ENCODE measurements around the gene ZCCHC13. TPM values are rescaled to one million over a fixed set of nuclear protein-coding genes. Genes with fewer than 3 reads are reported as not detected.
"Not testable (repeated sequence)": the region's sequence is repeated elsewhere in the genome, so short reads cannot be mapped to it uniquely, and the experiment has no call there.

The ZCCHC13 gene
- total RNA-seq (not detected), polyA plus RNA-seq (not detected)

DNA sequence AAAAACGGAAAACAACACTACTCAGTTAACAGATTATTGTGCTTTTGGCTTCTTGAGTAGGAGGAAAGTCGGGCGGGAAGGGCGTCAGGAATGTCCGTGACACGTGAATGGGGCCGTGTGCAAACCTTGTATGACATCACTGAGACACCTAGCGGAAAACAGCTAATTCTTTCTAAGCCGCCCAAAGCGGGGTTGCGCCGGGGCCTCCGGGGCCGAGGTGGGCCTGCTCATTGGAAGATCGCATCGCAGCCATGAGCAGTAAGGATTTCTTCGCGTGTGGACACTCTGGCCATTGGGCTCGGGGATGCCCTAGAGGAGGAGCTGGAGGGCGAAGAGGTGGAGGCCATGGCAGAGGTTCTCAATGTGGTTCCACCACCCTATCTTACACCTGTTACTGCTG lies at the start of gene ZCCHC13:
TSS of gene ZCCHC13 (plus strand) at position 165 of the 400 bp plus-strand sequence. CDS start at position 252, 87 bp downstream.
- H3K4me3 Mint-ChIP-seq = no peak within 1 kb of the TSS
- no peaks in the 10 kb centered on the region for H3K4me1 Mint-ChIP-seq
- H3K27ac Mint-ChIP-seq = no peak within 1 kb of the TSS
- CTCF ChIA-PET = no interaction called here
- H3K9me3 Mint-ChIP-seq = no peaks in the 10 kb centered on the region
- H3K36me3 ChIP-seq (ENCODE audit: insufficient read depth, low read length) = no peaks in the 10 kb centered on the region
- no peak for DNase-seq
- H3K27me3 ChIP-seq (ENCODE audit: insufficient read depth, low read length, poor library complexity, severe bottlenecking) = no peaks in the 10 kb centered on the region
- no peak within 1 kb of the TSS for H3K4me3 ChIP-seq (ENCODE audit: low read length)
- peaks cover 4% of the 10 kb centered on the region in 2 donors for H3K27me3 Mint-ChIP-seq
- no peaks in the 10 kb centered on the region for H3K4me1 ChIP-seq (ENCODE audit: insufficient read depth, low read length)
- POLR2A ChIA-PET = no interaction called here
- peaks cover 0 to 3% (median 0%) of the 10 kb centered on the region in 3 donors for H3K36me3 Mint-ChIP-seq
- no peak within 1 kb of the TSS for H3K27ac ChIP-seq (ENCODE audit: low read depth, low read length)
- no peaks in the 10 kb centered on the region for H3K9me3 ChIP-seq (ENCODE audit: low read length)

DNA sequence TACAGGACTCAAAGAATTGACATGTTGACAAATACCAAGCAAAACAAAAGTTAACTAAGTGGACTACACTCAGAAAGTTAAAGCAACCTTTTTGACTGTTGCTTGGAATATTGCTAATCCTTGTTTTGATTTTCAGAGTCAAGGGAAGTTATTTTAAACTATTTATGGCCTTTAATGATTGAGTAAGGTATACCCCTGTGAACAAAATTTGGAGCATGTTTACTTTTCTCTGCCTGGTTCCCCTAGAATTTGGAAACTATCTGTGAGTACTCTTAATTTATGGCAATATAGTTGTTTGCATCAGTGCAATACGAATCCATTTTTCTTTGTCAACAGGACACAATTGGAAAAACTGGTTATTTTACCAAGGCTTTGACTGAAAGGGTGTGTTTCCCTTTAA lies 45.9 kb upstream of the ZCCHC13 start:
- H3K27ac Mint-ChIP-seq; H3K9me3 Mint-ChIP-seq; H3K27ac ChIP-seq (ENCODE audit: low read depth, low read length); H3K36me3 ChIP-seq (ENCODE audit: insufficient read depth, low read length); H3K4me1 ChIP-seq (ENCODE audit: insufficient read depth, low read length); H3K4me3 ChIP-seq (ENCODE audit: low read length); CTCF ChIA-PET; H3K27me3 ChIP-seq (ENCODE audit: insufficient read depth, low read length, poor library complexity, severe bottlenecking); POLR2A ChIA-PET; H3K9me3 ChIP-seq (ENCODE audit: low read length); H3K4me1 Mint-ChIP-seq; H3K4me3 Mint-ChIP-seq; H3K27me3 Mint-ChIP-seq; DNase-seq: not testable (repeated sequence)
- H3K36me3 Mint-ChIP-seq = peaks cover 6 to 76% (median 17%) of the 10 kb centered on the region in 3 donors

DNA sequence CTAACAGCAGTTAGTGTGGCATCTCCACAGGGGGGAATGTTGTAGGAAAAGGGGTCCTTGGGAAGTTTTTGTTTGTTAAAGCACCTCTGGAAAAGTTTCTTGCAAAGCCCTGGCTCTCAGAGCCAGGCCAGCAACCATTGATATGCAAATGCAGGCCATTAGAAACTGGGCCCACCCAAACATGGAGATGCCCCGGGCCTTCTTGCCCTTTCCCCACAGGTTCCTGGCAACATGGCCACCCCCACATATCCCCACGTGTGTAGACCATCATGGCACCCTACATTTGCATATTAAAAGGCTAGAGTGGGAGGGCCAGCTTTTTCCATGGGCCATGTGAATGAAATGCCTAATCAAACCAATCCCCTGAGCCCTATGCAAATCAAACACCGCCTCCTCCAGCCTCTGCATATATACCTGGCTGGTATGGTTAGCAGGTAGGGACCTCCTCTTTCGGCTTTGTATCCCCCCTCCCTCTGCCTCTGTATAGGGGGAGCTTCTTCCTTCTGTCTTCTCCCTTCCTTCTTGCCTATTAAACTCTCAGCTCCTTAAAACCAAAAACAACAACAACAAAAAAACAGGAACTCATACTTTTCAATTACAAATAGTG lies 44.0 kb upstream of the ZCCHC13 start:
- Histone ChIP-seq H3K9me3 (ENCODE audit: low read length) (no peaks in the 10 kb centered on the region), H3K27ac (ENCODE audit: low read depth, low read length) (no peak overlapping the region), H3K4me1 (ENCODE audit: insufficient read depth, low read length) (no peaks in the 10 kb centered on the region), H3K36me3 (ENCODE audit: insufficient read depth, low read length) (peaks cover 5% of the 10 kb centered on the region), H3K27me3 (ENCODE audit: insufficient read depth, low read length, poor library complexity, severe bottlenecking) (no peaks in the 10 kb centered on the region), H3K4me3 (ENCODE audit: low read length) (no peak overlapping the region)
- Mint-ChIP-seq H3K4me3 (no peak overlapping the region), H3K27ac (peak overlapping the region in 1 of 8 donors; percentile 66), H3K9me3 (no peaks in the 10 kb centered on the region), H3K36me3 (peaks cover 4 to 66% (median 17%) of the 10 kb centered on the region in 3 donors), H3K27me3 (peaks cover 0 to 7% of the 10 kb centered on the region in 2 donors), H3K4me1 (peaks cover 0 to 1% (median 0%) of the 10 kb centered on the region in 3 donors)
- ChIA-PET POLR2A (no interaction called here), CTCF (no interaction called here)
- no peak for DNase-seq

DNA sequence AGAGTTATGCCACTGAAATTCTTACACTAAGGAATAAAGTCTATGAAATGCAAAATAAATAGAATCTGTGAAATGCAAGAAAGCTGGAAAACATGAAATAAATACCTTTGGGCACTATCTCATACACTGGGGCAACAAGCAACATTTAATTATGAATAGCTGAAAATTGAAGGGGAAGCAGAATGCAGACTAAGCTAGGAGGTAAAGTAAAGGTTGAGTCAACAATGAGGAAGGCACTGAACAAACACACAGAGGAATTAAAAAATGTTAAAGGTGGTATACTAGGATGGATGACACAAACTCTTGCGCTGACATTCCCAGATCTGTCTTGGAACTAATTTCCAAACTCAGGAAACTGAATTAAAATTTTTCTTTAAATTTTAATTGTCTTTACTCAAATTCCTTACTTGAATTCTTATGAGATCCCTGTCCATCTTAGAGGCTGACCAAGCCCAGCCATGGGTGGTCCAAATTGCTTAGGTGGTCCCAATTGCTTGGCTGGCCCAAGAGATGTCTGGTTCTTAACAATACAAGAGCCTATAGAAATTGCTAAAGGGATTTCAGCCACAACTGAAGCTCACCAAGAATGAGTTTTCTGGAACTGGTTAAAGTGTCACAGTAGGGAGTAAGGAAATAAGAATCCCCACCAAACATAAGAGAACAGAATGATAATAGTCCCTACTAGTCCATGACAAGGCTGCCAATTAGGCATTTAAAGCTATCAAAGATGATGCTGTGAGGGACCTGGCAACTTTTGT lies 41.3 kb upstream of the ZCCHC13 start:
- POLR2A ChIA-PET = no interaction called here
- DNase-seq = no peak
- no peaks in the 10 kb centered on the region for H3K27me3 ChIP-seq (ENCODE audit: insufficient read depth, low read length, poor library complexity, severe bottlenecking)

DNA sequence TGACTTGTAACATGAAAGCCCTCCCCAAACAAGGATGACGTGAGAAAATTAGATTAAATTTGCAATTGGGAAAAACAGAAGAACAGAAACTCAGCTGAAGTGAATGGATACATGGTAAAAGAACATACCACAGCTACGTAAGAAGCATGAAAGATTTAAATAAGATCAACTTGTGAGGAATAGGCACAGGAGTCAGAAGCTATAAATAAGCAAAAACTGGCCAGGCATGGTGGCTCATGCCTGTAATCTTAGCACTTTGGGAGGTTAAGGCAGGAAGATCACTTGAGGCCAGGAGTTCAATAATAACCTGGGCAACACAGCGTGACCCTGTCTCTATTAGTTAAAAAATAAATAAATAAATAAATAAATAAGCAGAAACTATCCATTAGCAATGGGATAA lies 33.6 kb upstream of the ZCCHC13 start:
- H3K27ac ChIP-seq (ENCODE audit: low read depth, low read length) = no peak overlapping the region
- H3K27me3 ChIP-seq (ENCODE audit: insufficient read depth, low read length, poor library complexity, severe bottlenecking) = no peaks in the 10 kb centered on the region
- Mint-ChIP-seq H3K27ac (peak overlapping the region in 1 of 8 donors; percentile 63), H3K4me1 (peaks cover 2 to 26% (median 17%) of the 10 kb centered on the region in 3 donors), H3K27me3 (no peaks in the 10 kb centered on the region), H3K36me3 (peaks cover 0 to 60% (median 3%) of the 10 kb centered on the region in 3 donors), H3K4me3 (no peak overlapping the region), H3K9me3 (no peaks in the 10 kb centered on the region)
- no peak for DNase-seq
- peaks cover 5% of the 10 kb centered on the region for H3K36me3 ChIP-seq (ENCODE audit: insufficient read depth, low read length)
- CTCF ChIA-PET = interaction anchor here (1.8 kb wide), 1 partner anchor 17 kb away, joined by 4 read pairs; no protein-coding TSS in a partner anchor
- H3K4me3 ChIP-seq (ENCODE audit: low read length) = no peak overlapping the region
- no peaks in the 10 kb centered on the region for H3K4me1 ChIP-seq (ENCODE audit: insufficient read depth, low read length)
- POLR2A ChIA-PET = no interaction called here
- no peaks in the 10 kb centered on the region for H3K9me3 ChIP-seq (ENCODE audit: low read length)

More for the DNA sequence above, 41.3 kb upstream of the ZCCHC13 start:
- Histone ChIP-seq H3K4me1 (ENCODE audit: insufficient read depth, low read length) (no peaks in the 10 kb centered on the region), H3K9me3 (ENCODE audit: low read length) (no peaks in the 10 kb centered on the region), H3K36me3 (ENCODE audit: insufficient read depth, low read length) (peaks cover 5% of the 10 kb centered on the region), H3K4me3 (ENCODE audit: low read length) (no peak overlapping the region), H3K27ac (ENCODE audit: low read depth, low read length) (no peak overlapping the region)
- Mint-ChIP-seq H3K36me3 (peaks cover 3 to 55% (median 17%) of the 10 kb centered on the region in 3 donors), H3K27ac (peak overlapping the region in 2 of 8 donors; percentile 22 to 47), H3K9me3 (no peaks in the 10 kb centered on the region), H3K4me3 (no peak overlapping the region), H3K27me3 (peaks cover 0 to 5% of the 10 kb centered on the region in 2 donors), H3K4me1 (peaks cover 0 to 7% (median 0%) of the 10 kb centered on the region in 3 donors)
- CTCF ChIA-PET = no interaction called here

DNA sequence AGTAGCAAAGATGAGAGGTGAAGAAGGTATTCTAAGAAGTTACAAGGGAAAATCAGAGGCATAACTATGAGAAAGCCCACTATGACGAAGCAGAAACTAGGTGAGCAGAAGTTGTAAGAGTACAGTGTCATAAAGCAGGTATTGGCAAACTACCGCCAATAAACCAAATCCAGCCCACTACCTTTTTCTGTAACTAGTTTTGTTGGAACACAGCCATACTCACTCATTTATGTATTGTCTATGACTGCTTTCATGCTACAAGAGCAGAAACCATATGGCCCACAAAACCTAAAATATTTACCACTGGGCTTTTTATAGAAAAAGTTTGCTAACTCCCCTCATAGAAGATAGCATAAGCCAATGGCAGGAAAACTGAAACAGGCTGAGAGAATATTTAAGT lies 31.8 kb upstream of the ZCCHC13 start:
- Histone ChIP-seq H3K27me3 (ENCODE audit: insufficient read depth, low read length, poor library complexity, severe bottlenecking) (no peaks in the 10 kb centered on the region), H3K27ac (ENCODE audit: low read depth, low read length) (no peak overlapping the region), H3K4me1 (ENCODE audit: insufficient read depth, low read length) (no peaks in the 10 kb centered on the region), H3K36me3 (ENCODE audit: insufficient read depth, low read length) (peaks cover 5% of the 10 kb centered on the region), H3K9me3 (ENCODE audit: low read length) (no peaks in the 10 kb centered on the region), H3K4me3 (ENCODE audit: low read length) (no peak overlapping the region)
- CTCF ChIA-PET = no interaction called here
- H3K27ac Mint-ChIP-seq = peak overlapping the region in 1 of 8 donors; percentile 37
- no peak for DNase-seq
- no peak overlapping the region for H3K4me3 Mint-ChIP-seq
- H3K36me3 Mint-ChIP-seq = peaks cover 0 to 65% (median 3%) of the 10 kb centered on the region in 3 donors
- H3K27me3 Mint-ChIP-seq = peaks cover 0 to 1% of the 10 kb centered on the region in 2 donors
- H3K9me3 Mint-ChIP-seq = no peaks in the 10 kb centered on the region
- peaks cover 2 to 26% (median 17%) of the 10 kb centered on the region in 3 donors for H3K4me1 Mint-ChIP-seq
- POLR2A ChIA-PET = no interaction called here

DNA sequence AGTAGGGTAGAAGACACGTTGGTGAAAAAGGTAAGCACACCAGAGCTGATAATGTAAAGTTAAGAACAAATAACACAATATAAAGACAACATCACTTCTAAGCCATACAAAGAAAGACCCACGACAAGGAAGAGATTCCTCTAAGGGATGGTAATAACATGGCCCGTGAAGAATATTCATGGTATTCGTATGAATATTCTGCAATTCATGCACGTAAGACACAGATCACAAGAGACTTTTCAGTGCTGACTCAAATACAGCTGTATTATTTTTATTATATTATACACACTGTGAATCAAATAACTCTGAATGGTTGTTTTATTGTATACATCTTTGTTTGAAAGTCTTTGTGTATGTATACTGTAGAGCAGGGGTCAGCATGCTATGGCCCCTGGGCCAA lies 29.5 kb upstream of the ZCCHC13 start:
- ChIA-PET CTCF (no interaction called here), POLR2A (no interaction called here)
- no peak overlapping the region for H3K4me3 Mint-ChIP-seq
- Histone ChIP-seq H3K27ac (ENCODE audit: low read depth, low read length) (no peak overlapping the region), H3K4me1 (ENCODE audit: insufficient read depth, low read length) (no peaks in the 10 kb centered on the region), H3K9me3 (ENCODE audit: low read length) (no peaks in the 10 kb centered on the region), H3K4me3 (ENCODE audit: low read length) (no peak overlapping the region), H3K27me3 (ENCODE audit: insufficient read depth, low read length, poor library complexity, severe bottlenecking) (no peaks in the 10 kb centered on the region), H3K36me3 (ENCODE audit: insufficient read depth, low read length) (peaks cover 5% of the 10 kb centered on the region)
- DNase-seq = no peak
- no peak overlapping the region for H3K27ac Mint-ChIP-seq
- H3K36me3 Mint-ChIP-seq = peaks cover 0 to 75% (median 0%) of the 10 kb centered on the region in 3 donors
- peaks cover 2 to 22% (median 11%) of the 10 kb centered on the region in 3 donors for H3K4me1 Mint-ChIP-seq
- peaks cover 0 to 1% of the 10 kb centered on the region in 2 donors for H3K27me3 Mint-ChIP-seq
- no peaks in the 10 kb centered on the region for H3K9me3 Mint-ChIP-seq

DNA sequence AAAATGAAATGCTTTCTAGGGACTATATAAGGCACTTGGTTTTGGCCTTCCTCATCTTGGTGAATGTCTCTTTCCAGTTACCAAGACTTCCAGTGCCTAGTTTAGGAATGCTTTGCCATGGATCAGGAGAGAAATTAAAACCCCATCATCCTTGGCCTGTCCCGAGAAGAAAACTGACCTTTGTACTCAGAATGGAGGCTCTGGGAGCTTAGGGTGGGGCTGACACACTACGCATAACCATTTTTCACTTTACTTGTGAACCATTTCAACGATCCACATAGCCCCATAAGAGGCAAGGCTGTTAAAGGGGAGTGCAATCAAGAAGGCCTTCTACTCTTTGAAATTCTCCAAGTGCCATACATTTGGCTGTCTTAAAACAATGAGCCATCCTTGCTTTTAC lies 26.7 kb upstream of the ZCCHC13 start:
- H3K9me3 ChIP-seq (ENCODE audit: low read length) = no peaks in the 10 kb centered on the region
- Mint-ChIP-seq H3K4me3 (no peak overlapping the region), H3K4me1 (peaks cover 0 to 12% (median 4%) of the 10 kb centered on the region in 3 donors), H3K27ac (no peak overlapping the region), H3K27me3 (peaks cover 0 to 5% of the 10 kb centered on the region in 2 donors), H3K36me3 (peaks cover 0 to 80% (median 4%) of the 10 kb centered on the region in 3 donors), H3K9me3 (no peaks in the 10 kb centered on the region)
- H3K27ac ChIP-seq (ENCODE audit: low read depth, low read length) = no peak overlapping the region
- no peaks in the 10 kb centered on the region for H3K4me1 ChIP-seq (ENCODE audit: insufficient read depth, low read length)
- CTCF ChIA-PET = no interaction called here
- H3K4me3 ChIP-seq (ENCODE audit: low read length) = no peak overlapping the region
- POLR2A ChIA-PET = no interaction called here
- DNase-seq = no peak
- no peaks in the 10 kb centered on the region for H3K27me3 ChIP-seq (ENCODE audit: insufficient read depth, low read length, poor library complexity, severe bottlenecking)
- H3K36me3 ChIP-seq (ENCODE audit: insufficient read depth, low read length) = peaks cover 23% of the 10 kb centered on the region
